Left lung (tissue), 10 donors: ENCODE results near the gene MTRF1L. TPM values are rescaled to one million over a fixed set of nuclear protein-coding genes. Genes with fewer than 3 reads are reported as not detected.

Experiments
- ATAC-seq: fragments of 200-7000 bp; cut with Tn5 transposase; one replicate; pipeline ENCODE4 v1.9.1; 2020; ENCODE audit warnings: moderate library complexity
- DNase-seq, 4 donors: peaks; one replicate each; pipeline ENCODE4 v3.0.0-alpha.2; 2013 to 2020
- H3K27ac ChIP-seq, 2 donors: fragments of 200-600 bp; sonication (generic) in 1 of 2; one replicate each; pipeline versions ENCODE4 v1.5.0 to v1.8.0; 2020 to 2021
- H3K27me3 ChIP-seq, 2 donors: fragments of 200-600 bp; sonication (generic) in 1 of 2; one replicate each; pipeline versions ENCODE4 v1.5.0 to v1.8.0; 2020 to 2021
- H3K36me3 ChIP-seq, 2 donors: fragments of 200-600 bp; sonication (generic) in 1 of 2; one replicate each; pipeline versions ENCODE4 v1.5.0 to v1.8.0; 2020 to 2021
- H3K4me1 ChIP-seq, 2 donors: fragments of 200-600 bp; one replicate each; pipeline ENCODE4 v1.8.0; 2021
- H3K4me3 ChIP-seq, 2 donors: fragments of 200-600 bp; sonication (generic) in 1 of 2; one replicate each; pipeline versions ENCODE4 v1.5.0 to v1.8.0; 2020 to 2021; ENCODE audit warnings: mild to moderate bottlenecking in 1 of 2
- H3K9me3 ChIP-seq, 2 donors: fragments of 200-600 bp; sonication (generic) in 1 of 2; one replicate each; pipeline versions ENCODE4 v1.5.0 to v1.8.0; 2020 to 2021
- intact Hi-C, 2 donors: fragments of 100-400 bp; cut with DNase I; formaldehyde crosslinking; loops; one replicate each; pipeline versions ENCODE4 v1.11.2 to v1.14.2; 2022
- polyA plus RNA-seq, 6 donors: library from polyadenylated mRNA; unstranded; fragments of 120-200 nt; gene quantifications; one replicate each; pipeline ENCODE4 v1.2.1, GENCODE V29; 2013; ENCODE audit not compliant: insufficient read length in 6 of 6
- total RNA-seq, 2 donors: library from RNA; stranded (reverse); fragmentation: NEBNext Ultra II Directional; extraction: Animal tissue kit (Norgen Biotek cat#: 25700); gene quantifications; one replicate each; pipeline ENCODE4 v1.2.1, GENCODE V29; 2021
- TF ChIP-seq, protein P1 (sequence below), 2 donors: fragments of 200-600 bp; sonication (generic) in 1 of 2; IDR thresholded peaks; one replicate each; pipeline versions ENCODE4 v1.5.0 to v1.8.0; 2021; ENCODE audit warnings: antibody characterized with exemption in 2 of 2
- donor health status: DM: no; HTN: yes; CAD: no.
- donor health status: DM: no; HTN: no; CAD: no.

MTRF1L gene
- total and polyA plus RNA-seq, 8 donors: 14.7 to 26.8 (median 20.9) TPM

DNA sequence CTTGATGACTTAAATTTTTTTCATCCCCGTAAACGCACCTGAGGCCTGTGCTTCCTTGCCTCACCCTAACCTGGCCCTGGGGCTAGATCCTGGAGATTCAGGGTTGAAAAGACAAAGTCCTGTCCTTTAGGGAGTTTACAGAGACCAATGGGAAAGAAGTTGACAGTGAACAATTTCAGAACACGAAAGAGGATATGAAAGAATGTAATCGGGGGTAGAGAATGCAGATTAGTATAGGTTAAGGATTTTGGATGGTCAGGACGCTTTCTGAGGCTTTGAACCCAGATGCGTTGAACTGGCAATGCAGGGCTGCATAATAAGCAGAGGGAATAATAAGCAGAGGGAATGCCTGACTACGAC, 18.0 kb downstream of the MTRF1L start:
- H3K9me3 ChIP-seq: no peaks in the 10 kb centered on the region
- ATAC-seq (no peak), DNase-seq (no peak)
- peaks cover 0 to 11% of the 10 kb centered on the region in 2 donors for H3K36me3 ChIP-seq
- H3K27ac ChIP-seq: peak overlapping the region; percentile 89 to 94
- H3K4me1 ChIP-seq: peaks cover 0 to 40% of the 10 kb centered on the region in 2 donors
- H3K4me3 ChIP-seq: peak overlapping the region; percentile 50 to 81
- intact Hi-C loops: no loop called here
- TF ChIP-seq, protein P1, sequence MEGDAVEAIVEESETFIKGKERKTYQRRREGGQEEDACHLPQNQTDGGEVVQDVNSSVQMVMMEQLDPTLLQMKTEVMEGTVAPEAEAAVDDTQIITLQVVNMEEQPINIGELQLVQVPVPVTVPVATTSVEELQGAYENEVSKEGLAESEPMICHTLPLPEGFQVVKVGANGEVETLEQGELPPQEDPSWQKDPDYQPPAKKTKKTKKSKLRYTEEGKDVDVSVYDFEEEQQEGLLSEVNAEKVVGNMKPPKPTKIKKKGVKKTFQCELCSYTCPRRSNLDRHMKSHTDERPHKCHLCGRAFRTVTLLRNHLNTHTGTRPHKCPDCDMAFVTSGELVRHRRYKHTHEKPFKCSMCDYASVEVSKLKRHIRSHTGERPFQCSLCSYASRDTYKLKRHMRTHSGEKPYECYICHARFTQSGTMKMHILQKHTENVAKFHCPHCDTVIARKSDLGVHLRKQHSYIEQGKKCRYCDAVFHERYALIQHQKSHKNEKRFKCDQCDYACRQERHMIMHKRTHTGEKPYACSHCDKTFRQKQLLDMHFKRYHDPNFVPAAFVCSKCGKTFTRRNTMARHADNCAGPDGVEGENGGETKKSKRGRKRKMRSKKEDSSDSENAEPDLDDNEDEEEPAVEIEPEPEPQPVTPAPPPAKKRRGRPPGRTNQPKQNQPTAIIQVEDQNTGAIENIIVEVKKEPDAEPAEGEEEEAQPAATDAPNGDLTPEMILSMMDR (IDR thresholded peaks at IDR 0.05): no peak
- no peaks in the 10 kb centered on the region for H3K27me3 ChIP-seq

DNA sequence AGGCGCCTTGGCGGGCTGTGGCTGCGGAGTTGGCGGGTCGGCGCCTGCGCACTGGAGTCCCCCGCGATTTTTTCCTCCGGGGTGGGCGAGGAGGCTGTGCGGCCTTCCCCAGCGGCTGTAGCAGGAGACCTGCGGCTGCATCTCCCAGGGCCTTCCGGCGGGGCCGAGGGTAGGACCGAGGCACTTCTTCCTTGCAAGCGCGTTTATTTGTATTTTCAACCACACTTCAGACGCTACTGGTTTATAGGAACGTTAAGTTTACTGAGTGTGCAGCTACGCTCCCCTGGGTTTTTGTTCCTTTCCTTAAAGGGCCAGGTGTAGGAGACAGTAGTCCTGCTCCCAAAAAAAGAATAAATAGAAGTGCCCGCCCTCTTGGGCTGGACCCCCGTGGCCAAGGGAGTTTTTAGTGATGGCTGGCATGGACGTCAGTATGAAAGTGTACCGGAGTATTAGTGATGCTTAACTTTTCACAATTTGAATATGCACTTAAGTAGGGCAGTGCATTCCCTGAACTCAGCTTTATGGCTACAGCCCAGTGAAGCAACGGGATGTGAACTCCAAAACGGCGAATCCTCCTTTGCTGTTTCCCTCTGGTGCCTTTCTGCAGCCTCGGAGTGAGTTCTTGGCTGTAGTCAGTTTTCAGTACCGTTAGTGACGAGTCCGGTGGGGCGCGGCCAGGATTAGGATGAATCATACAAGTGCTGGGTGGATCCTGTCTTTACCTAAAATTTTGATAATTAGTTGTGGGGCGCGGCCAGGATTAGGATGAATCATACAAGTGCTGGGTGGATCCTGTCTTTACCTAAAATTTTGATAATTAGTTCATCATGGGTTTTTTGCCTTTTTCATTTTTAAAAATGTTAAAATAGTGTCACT, 18.6 kb downstream of the MTRF1L start:
- DNase-seq (peak; percentile 40 to 98 (median 90)), ATAC-seq (peak; percentile 51)
- TF ChIP-seq, protein P1 (IDR thresholded peaks at IDR 0.05): peak in 1 of 2 donors; percentile 8
- intact Hi-C loops: no loop called here
- Histone ChIP-seq H3K4me3 (peak overlapping the region; percentile 50 to 81), H3K4me1 (peaks cover 0 to 42% of the 10 kb centered on the region in 2 donors), H3K27me3 (no peaks in the 10 kb centered on the region), H3K27ac (peak overlapping the region; percentile 89 to 94), H3K36me3 (peaks cover 0 to 10% of the 10 kb centered on the region in 2 donors), H3K9me3 (no peaks in the 10 kb centered on the region)

- peak within 1 kb of the TSS; percentile 89 to 94 for H3K27ac ChIP-seq
- H3K4me1 ChIP-seq: peaks cover 0 to 48% of the 10 kb centered on the region in 2 donors
- peak; percentile 98 for ATAC-seq
- TF ChIP-seq, protein P1 (IDR thresholded peaks at IDR 0.05): no peak
- H3K36me3 ChIP-seq: peaks cover 0 to 10% of the 10 kb centered on the region in 2 donors
- H3K27me3 ChIP-seq: no peaks in the 10 kb centered on the region
- intact Hi-C loops: no loop called here
- H3K4me3 ChIP-seq: peak within 1 kb of the TSS; percentile 50 to 81
- DNase-seq: peak; percentile 97 to 99 (median 98)
- no peaks in the 10 kb centered on the region for H3K9me3 ChIP-seq
Measured at GRCh38 chr6:152982904-152983636, 19.4 kb downstream of the MTRF1L start, which contains the start of gene FBXO5. Gene FBXO5 (minus strand): TSS chr6:152983041. CDS start chr6:152982959, 82 bp downstream.

DNA sequence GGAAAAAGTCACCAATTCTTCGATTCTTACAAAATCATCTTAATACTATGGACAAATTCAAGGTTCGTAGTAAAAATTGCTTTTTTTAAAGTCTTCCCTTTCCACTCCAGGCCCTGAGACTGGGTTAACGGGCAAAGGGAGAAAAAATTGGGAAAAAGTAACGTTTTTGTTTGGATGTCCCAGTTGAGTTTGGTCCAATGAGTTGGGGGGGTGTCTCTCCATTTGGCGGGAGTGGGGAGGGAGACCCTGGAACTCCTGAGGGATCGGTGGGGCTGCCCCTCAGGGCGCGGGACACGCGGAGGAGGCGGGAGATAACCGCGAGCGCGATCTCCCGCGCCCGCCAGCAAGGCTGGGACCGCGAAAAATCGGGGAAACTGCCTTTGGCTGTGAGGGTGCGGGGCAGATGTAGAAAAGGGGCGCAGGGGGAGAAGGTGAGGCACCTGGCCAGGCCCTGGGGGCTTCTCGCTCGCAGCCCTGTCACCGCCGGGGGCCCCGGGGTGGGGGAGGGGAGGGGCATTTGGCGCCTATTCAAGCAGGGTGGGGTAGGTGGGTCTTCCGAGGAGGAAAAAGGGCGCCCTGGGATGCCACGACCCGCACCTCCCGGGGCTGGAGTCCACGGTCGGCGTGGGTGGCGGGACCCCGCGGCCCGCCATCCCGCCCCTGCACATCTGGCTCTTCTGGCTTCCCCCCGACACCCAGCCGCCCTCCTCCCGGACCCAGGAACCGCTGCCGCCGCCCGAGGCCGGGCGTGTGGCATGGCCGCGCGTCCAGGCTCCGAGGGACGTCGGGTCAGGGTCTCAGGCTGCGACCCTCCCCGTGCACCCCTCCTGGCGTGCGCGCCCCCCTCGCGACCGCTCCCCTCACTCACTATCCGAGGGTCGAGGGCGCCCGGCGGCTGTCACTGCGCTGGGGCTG, 20.3 kb downstream of the MTRF1L start:
- Histone ChIP-seq H3K4me1 (peaks cover 0 to 48% of the 10 kb centered on the region in 2 donors), H3K27ac (no peak overlapping the region), H3K9me3 (no peaks in the 10 kb centered on the region), H3K36me3 (peaks cover 0 to 10% of the 10 kb centered on the region in 2 donors), H3K27me3 (no peaks in the 10 kb centered on the region), H3K4me3 (peak overlapping the region; percentile 50 to 81)
- DNase-seq: peak in 1 of 4 donors; percentile 89
- TF ChIP-seq, protein P1 (IDR thresholded peaks at IDR 0.05): no peak
- intact Hi-C loops: no loop called here
- no peak for ATAC-seq
